Mucosa of gallbladder (tissue), 1 donor: ENCODE measurements around the gene KCNF1. TPM values are rescaled to one million over a fixed set of nuclear protein-coding genes. Genes with fewer than 3 reads are reported as not detected.

Source experiments
- DNase-seq: peaks from one replicate; pipeline ENCODE4 v3.0.0-alpha.2; 2020; ENCODE audit warnings: low spot score
- total RNA-seq: library from RNA; stranded (reverse); gene quantifications from one replicate; pipeline ENCODE4 v1.2.1, GENCODE V29; 2021
- donor health status: DM: no; HTN: no; CAD: no.

KCNF1 gene
- total RNA-seq, 1 donor from 2014 or later, result 0.63 TPM

GRCh38 chr2:10880586-10881321 is 31.0 kb upstream of the KCNF1 start:
- no peak for DNase-seq

GRCh38 chr2:10882568-10882967 is 29.2 kb upstream of the KCNF1 start:
- no peak for DNase-seq

GRCh38 chr2:10883066-10883465 is 28.7 kb upstream of the KCNF1 start:
- DNase-seq, result no peak

GRCh38 chr2:10883801-10884478 is 27.8 kb upstream of the KCNF1 start:
- no peak for DNase-seq

GRCh38 chr2:10884574-10884975 is 27.2 kb upstream of the KCNF1 start:
- DNase-seq, result no peak

- DNase-seq, result no peak
Measured at GRCh38 chr2:10885094-10885860, 26.5 kb upstream of the KCNF1 start.

- DNase-seq, result no peak
Measured at GRCh38 chr2:10887476-10887875, 24.3 kb upstream of the KCNF1 start.

GRCh38 chr2:10889651-10890215 is 22.0 kb upstream of the KCNF1 start:
- DNase-seq, result no peak

- no peak for DNase-seq
Measured at GRCh38 chr2:10890706-10891270, 20.9 kb upstream of the KCNF1 start.

- no peak for DNase-seq
Measured at GRCh38 chr2:10891390-10891789, 20.3 kb upstream of the KCNF1 start.

- no peak for DNase-seq
Measured at GRCh38 chr2:10891848-10892247, 19.9 kb upstream of the KCNF1 start.

- DNase-seq, result no peak
Measured at GRCh38 chr2:10892316-10892715, 19.4 kb upstream of the KCNF1 start.

- DNase-seq, result no peak
Measured at GRCh38 chr2:10892796-10893350, 18.9 kb upstream of the KCNF1 start.

- no peak for DNase-seq
Measured at GRCh38 chr2:10894264-10894935, 17.3 kb upstream of the KCNF1 start.

GRCh38 chr2:10895231-10895630 is 16.5 kb upstream of the KCNF1 start:
- DNase-seq, result no peak

GRCh38 chr2:10897956-10898355 is 13.8 kb upstream of the KCNF1 start:
- DNase-seq, result no peak

GRCh38 chr2:10900216-10901109 is 11.3 kb upstream of the KCNF1 start:
- no peak for DNase-seq

GRCh38 chr2:10901160-10901939 is 10.4 kb upstream of the KCNF1 start:
- peak; percentile 29 for DNase-seq

- DNase-seq, result no peak
Measured at GRCh38 chr2:10903861-10904210, 7.9 kb upstream of the KCNF1 start.
